OCI-LY3 (cell line): ENCODE results near the gene CDK12.

Experiments used
- CTCF ChIP-seq: fragments of 200-600, 300-600 bp; sonication (generic); IDR thresholded peaks from 2 replicates; pipeline ENCODE4 v1.5.1; 2014; ENCODE audit warnings: antibody characterized with exemption, low read length, low read depth
- EZH2phosphoT487 ChIP-seq: fragments of 200-600 bp; shearing (Covaris generic); IDR thresholded peaks from 2 replicates; pipeline ENCODE4 v1.6.1; 2018; ENCODE audit warnings: antibody characterized with exemption, mixed run types, low read depth

- no peak for TF ChIP-seq EZH2phosphoT487
- TF ChIP-seq CTCF, result no peak
These were observed 79.3 kb downstream of the CDK12 start for GRCh38 chr17:39540611-39541010.
